ENCODE data around the gene STMN3. TPM values are rescaled to one million over a fixed set of nuclear protein-coding genes. Genes with fewer than 3 reads are reported as not detected.
"Not testable (repeated sequence)": the region's sequence is repeated elsewhere in the genome, so short reads cannot be mapped to it uniquely, and the experiment has no call there.

The STMN3 gene
- polyA plus RNA-seq, 1 donor, result 23.1 TPM

DNA sequence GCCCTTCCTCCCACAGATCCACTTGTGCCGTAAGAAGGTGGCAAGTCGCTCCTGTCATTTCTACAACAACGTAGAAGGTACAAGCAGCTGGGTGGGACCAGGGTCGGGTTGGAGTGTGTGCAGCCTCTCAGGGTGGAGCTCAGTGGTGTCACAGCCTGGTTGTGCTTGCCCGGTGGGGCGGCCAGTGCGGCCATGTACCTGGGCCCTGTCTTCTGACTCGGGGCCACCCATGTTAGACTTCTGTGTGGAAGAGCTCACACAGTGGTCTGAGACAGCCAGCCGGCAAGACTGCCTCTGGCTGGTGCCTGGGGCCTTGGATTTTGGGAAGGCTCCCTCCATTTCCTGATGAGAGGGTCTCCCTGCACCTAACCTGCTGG is 9.6 kb upstream of the STMN3 start:
- no peak overlapping the region for H3K27ac ChIP-seq (ENCODE audit: low read length)
- no peak overlapping the region for H3K4me3 ChIP-seq (ENCODE audit: low read length)
- no CpG with 5 or more reads among the region's 9 CpGs for WGBS (ENCODE audit: insufficient coverage, low lambda C conversion rate)
- H3K4me1 ChIP-seq (ENCODE audit: control insufficient read depth, insufficient read depth, low read length), result peaks cover 16% of the 10 kb centered on the region
- no peaks in the 10 kb centered on the region for H3K9me3 ChIP-seq (ENCODE audit: control insufficient read depth, low read depth, low read length)
- peaks cover 55% of the 10 kb centered on the region for H3K36me3 ChIP-seq (ENCODE audit: control insufficient read depth, insufficient read depth, low read length)
- H3K27me3 ChIP-seq (ENCODE audit: control insufficient read depth, insufficient read depth, low read length), result no peaks in the 10 kb centered on the region
- no peak for DNase-seq

DNA sequence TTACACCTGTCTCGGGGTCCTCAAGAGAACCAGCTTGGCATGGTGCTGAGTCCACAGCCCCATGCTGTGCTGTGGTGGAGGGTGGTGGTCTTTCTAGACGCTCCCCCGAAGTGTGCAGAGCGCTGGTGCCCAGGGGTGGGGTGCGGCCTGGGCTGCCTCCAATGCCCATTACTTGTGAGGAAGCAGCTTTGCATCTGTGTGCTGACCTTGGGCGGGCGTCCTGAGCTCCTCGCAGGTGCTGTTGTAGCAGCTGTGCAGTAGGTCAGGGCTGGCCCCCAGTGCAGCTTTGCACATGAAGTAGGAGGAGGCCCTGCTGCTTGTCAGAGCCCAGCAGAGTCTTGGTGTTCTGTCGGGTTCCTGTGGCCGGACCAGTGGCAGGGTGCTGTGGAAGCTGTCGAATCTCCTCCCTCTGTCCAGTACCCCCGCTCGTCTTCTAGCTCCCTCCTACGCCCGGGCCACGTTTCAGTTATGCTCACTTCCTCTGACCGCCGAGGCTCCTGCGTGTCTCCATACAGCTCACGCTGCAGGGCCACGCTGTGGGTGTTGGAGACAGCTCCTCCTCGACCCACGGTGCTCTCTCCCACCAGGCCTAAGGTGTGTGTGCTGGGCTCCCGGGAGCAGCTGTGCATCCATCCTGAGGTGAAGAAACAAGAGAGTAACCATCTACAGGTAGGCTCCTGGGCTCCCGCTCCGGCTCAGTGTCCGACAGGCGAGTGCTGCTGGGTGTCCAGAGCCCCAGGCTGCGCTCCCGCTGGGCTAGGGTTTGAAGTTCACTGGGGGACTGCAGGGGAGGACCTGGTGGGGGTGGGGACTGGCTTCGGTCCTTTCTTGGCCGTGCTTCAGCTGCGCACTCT is 9.0 kb upstream of the STMN3 start:
- Histone ChIP-seq H3K4me3 (ENCODE audit: low read length) (no peak overlapping the region), H3K4me1 (ENCODE audit: control insufficient read depth, insufficient read depth, low read length) (peaks cover 23% of the 10 kb centered on the region), H3K36me3 (ENCODE audit: control insufficient read depth, insufficient read depth, low read length) (peaks cover 49% of the 10 kb centered on the region), H3K27ac (ENCODE audit: low read length) (no peak overlapping the region), H3K27me3 (ENCODE audit: control insufficient read depth, insufficient read depth, low read length) (no peaks in the 10 kb centered on the region), H3K9me3 (ENCODE audit: control insufficient read depth, low read depth, low read length) (no peaks in the 10 kb centered on the region)
- no CpG with 5 or more reads among the region's 33 CpGs for WGBS (ENCODE audit: insufficient coverage, low lambda C conversion rate)
- no peak for DNase-seq

DNA sequence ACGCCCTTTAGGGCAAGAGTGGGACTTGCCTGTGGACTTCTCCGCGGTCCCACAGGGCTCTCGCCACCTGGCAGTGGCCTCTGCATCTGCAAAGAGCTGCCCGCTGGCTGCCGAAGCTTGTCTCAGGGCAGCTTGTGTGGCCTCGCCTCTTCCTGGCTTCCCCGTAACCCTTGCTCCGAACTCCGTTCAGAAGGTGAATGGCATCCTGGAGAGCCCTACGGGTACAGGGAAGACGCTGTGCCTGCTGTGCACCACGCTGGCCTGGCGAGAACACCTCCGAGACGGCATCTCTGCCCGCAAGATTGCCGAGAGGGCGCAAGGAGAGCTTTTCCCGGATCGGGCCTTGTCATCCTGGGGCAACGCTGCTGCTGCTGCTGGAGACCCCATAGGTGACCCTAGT is 7.9 kb upstream of the STMN3 start:
- H3K4me3 ChIP-seq (ENCODE audit: low read length), result no peak overlapping the region
- peaks cover 43% of the 10 kb centered on the region for H3K36me3 ChIP-seq (ENCODE audit: control insufficient read depth, insufficient read depth, low read length)
- WGBS (ENCODE audit: insufficient coverage, low lambda C conversion rate), result no CpG with 5 or more reads among the region's 22 CpGs
- H3K27ac ChIP-seq (ENCODE audit: low read length), result no peak overlapping the region
- no peaks in the 10 kb centered on the region for H3K9me3 ChIP-seq (ENCODE audit: control insufficient read depth, low read depth, low read length)
- H3K4me1 ChIP-seq (ENCODE audit: control insufficient read depth, insufficient read depth, low read length), result peaks cover 24% of the 10 kb centered on the region
- DNase-seq, result no peak
- no peaks in the 10 kb centered on the region for H3K27me3 ChIP-seq (ENCODE audit: control insufficient read depth, insufficient read depth, low read length)

DNA sequence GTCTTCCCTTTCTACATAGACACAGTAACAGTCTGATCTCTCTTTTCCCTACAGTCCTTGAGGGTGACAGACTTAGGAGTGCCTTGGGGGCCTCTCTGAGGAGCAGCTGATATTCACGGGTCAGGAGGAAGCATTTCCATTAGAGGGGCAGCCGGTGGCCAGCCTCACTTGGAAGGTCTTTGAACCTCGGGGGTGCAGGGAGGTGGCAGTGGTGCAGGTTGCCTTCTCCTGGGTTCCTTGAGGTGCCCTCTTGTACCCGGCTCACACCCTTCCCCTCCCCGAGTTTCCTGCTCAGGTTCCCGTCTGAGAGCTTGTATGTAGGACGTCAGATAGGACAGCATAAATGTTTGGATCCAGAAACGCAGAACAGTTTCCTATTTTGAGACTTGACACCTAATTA is 7.4 kb upstream of the STMN3 start:
- H3K9me3 ChIP-seq (ENCODE audit: control insufficient read depth, low read depth, low read length), result no peaks in the 10 kb centered on the region
- no peak overlapping the region for H3K27ac ChIP-seq (ENCODE audit: low read length)
- H3K4me3 ChIP-seq (ENCODE audit: low read length), result no peak overlapping the region
- peaks cover 24% of the 10 kb centered on the region for H3K4me1 ChIP-seq (ENCODE audit: control insufficient read depth, insufficient read depth, low read length)
- no peaks in the 10 kb centered on the region for H3K27me3 ChIP-seq (ENCODE audit: control insufficient read depth, insufficient read depth, low read length)
- no CpG with 5 or more reads among the region's 8 CpGs for WGBS (ENCODE audit: insufficient coverage, low lambda C conversion rate)
- peaks cover 39% of the 10 kb centered on the region for H3K36me3 ChIP-seq (ENCODE audit: control insufficient read depth, insufficient read depth, low read length)
- no peak for DNase-seq

DNA sequence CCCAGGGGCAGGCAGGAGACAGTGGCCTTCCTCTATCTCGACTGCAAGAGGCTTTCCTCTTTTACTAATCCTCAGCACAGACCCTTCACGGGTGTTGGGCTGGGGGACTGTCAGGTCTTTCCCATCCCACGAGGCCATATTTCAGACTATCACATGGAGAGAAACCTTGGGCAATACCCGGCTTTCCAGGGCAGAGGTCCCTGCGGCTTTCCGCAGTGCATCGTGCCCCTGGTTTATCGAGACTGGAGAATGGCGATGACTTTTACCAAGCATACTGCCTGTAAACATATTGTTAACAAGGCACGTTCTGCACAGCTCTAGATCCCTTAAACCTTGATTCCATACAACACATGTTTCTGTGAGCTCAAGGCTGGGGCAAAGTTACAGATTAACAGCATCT is 7.0 kb upstream of the STMN3 start:
- Histone ChIP-seq H3K4me1 (ENCODE audit: control insufficient read depth, insufficient read depth, low read length) (peaks cover 24% of the 10 kb centered on the region), H3K36me3 (ENCODE audit: control insufficient read depth, insufficient read depth, low read length) (peaks cover 35% of the 10 kb centered on the region)
- DNase-seq; H3K4me3 ChIP-seq (ENCODE audit: low read length); H3K27ac ChIP-seq (ENCODE audit: low read length); H3K9me3 ChIP-seq (ENCODE audit: control insufficient read depth, low read depth, low read length); H3K27me3 ChIP-seq (ENCODE audit: control insufficient read depth, insufficient read depth, low read length): not testable (repeated sequence)
- WGBS (ENCODE audit: insufficient coverage, low lambda C conversion rate), result no CpG with 5 or more reads among the region's 10 CpGs

DNA sequence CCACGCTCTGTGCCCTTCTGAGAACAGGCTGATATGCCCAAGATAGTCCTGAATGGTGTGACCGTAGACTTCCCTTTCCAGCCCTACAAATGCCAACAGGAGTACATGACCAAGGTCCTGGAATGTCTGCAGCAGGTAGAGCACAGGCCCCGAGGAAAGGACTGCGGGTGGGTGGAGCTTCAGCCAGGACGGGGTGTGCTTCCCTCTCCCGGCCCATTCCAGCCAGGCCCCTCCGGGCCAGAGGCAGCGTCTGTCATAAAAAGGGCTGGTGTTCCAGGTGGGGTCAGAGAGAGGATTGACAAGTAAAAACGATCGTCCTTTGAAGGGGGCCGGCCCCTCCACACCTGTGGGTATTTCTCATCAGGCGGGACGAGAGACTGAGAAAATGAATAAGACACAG is 6.1 kb upstream of the STMN3 start:
- Histone ChIP-seq H3K27ac (ENCODE audit: low read length) (no peak overlapping the region), H3K4me1 (ENCODE audit: control insufficient read depth, insufficient read depth, low read length) (peaks cover 24% of the 10 kb centered on the region), H3K4me3 (ENCODE audit: low read length) (peak overlapping the region; percentile 91), H3K36me3 (ENCODE audit: control insufficient read depth, insufficient read depth, low read length) (peaks cover 31% of the 10 kb centered on the region), H3K27me3 (ENCODE audit: control insufficient read depth, insufficient read depth, low read length) (peaks cover 7% of the 10 kb centered on the region), H3K9me3 (ENCODE audit: control insufficient read depth, low read depth, low read length) (no peaks in the 10 kb centered on the region)
- WGBS (ENCODE audit: insufficient coverage, low lambda C conversion rate), result 39% methylated on average over 7 of the region's 13 CpGs
- no peak for DNase-seq

DNA sequence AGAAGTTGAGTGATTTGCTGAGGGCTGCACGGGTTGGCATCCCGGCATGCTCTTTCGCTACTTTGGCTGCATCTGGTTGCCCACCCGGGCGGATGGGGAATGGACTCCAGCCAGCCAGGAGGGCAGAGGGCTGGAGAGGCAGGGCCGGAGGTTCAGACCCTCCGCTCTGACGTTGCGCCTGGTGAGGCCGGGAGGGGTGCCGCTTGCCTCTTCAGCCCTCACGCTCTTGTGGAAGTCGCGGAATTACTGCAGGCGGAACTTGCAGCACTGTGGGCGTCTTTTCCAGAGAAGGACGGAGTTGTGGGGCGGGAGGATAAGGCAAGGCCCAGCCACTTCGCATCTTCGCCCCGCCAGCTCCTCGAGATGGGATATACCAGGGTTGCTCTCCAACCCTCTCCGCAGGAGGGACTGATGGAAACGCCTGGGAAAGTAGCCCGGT is 5.5 kb upstream of the STMN3 start:
- Histone ChIP-seq H3K27ac (ENCODE audit: low read length) (peak overlapping the region; percentile 79), H3K9me3 (ENCODE audit: control insufficient read depth, low read depth, low read length) (no peaks in the 10 kb centered on the region), H3K27me3 (ENCODE audit: control insufficient read depth, insufficient read depth, low read length) (peaks cover 8% of the 10 kb centered on the region), H3K36me3 (ENCODE audit: control insufficient read depth, insufficient read depth, low read length) (peaks cover 27% of the 10 kb centered on the region), H3K4me3 (ENCODE audit: low read length) (peak overlapping the region; percentile 91), H3K4me1 (ENCODE audit: control insufficient read depth, insufficient read depth, low read length) (peaks cover 26% of the 10 kb centered on the region)
- no CpG with 5 or more reads among the region's 25 CpGs for WGBS (ENCODE audit: insufficient coverage, low lambda C conversion rate)
- DNase-seq, result no peak

DNA sequence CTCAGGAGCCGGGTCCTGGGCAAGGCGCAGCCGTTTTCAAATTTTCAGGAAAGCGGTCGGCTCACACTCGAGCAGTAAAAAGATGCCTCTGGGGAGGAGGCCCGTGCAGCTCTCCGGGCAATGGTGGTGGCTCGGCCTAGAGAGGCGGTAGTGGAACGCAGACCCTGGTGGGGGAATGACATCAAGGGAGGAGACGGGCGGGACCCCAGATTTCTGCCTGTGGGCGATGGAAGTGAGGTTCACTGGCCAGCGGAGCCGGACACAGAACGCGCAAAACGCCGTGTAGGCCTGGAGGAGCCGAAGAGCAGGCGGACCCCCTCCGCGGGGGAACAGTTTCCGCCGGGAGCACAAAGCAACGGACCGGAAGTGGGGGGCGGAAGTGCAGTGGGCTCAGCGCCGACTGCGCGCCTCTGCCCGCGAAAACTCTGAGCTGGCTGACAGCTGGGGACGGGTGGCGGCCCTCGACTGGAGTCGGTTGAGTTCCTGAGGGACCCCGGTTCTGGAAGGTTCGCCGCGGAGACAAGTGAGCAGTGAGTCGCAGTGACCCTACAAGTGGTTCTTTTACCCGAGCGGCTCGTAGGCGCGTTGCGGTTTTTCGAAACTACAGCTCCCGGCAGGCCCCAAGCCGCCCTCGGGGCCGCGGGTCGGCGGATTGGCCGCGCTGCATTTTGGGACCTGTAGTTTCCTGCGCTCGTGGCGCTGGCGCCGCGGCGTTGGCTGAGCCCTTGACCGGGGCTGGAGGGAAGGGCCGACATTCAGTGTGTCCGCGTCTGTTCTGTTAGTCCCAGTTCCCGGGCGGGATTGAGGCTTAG is 4.9 kb upstream of the STMN3 start, which contains the start of gene RTEL1:
TSS of gene RTEL1 (plus strand) at position 376 of the 812 bp plus-strand sequence. CDS start 1,091 bp downstream, outside the sequence.
- Histone ChIP-seq H3K4me3 (ENCODE audit: low read length) (peak within 1 kb of the TSS; percentile 91), H3K9me3 (ENCODE audit: control insufficient read depth, low read depth, low read length) (no peaks in the 10 kb centered on the region), H3K27ac (ENCODE audit: low read length) (peak within 1 kb of the TSS; percentile 79), H3K27me3 (ENCODE audit: control insufficient read depth, insufficient read depth, low read length) (peaks cover 11% of the 10 kb centered on the region), H3K36me3 (ENCODE audit: control insufficient read depth, insufficient read depth, low read length) (peaks cover 21% of the 10 kb centered on the region), H3K4me1 (ENCODE audit: control insufficient read depth, insufficient read depth, low read length) (peaks cover 29% of the 10 kb centered on the region)
- peak; percentile 86 to 97 for DNase-seq
- WGBS (ENCODE audit: insufficient coverage, low lambda C conversion rate), result no CpG with 5 or more reads among the region's 73 CpGs

DNA sequence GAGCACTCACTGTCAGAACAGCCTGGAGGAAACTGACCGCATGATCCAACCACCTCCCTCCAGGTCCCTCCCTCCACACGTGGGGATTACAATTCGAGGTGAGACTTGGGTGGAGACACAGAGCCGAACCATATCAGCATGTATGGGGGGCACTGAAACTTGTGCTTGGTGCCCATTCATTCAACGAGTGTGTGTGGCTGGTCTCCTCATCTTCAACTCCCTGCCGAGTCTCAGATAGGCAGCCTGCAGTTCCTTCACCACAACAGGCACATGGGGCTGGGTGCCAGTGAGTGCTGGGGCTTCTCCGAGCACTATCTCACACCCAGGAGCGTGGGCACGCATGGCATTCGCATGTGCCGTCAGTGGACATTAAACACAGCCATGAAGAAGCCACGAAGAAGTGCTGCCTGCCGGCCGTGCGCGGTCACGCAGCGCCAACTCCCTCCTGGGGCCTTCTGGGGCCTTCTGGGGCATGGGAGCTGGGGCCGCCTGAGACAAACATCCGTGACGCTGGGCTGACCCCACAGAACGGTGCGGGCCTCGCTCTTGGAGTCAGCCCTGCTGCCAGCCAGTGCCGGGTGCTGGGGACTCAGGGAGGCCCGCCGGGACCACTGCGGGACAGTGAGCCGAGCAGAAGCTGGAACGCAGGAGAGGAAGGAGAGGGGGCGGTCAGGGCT is 4.2 kb upstream of the STMN3 start:
- H3K9me3 ChIP-seq (ENCODE audit: control insufficient read depth, low read depth, low read length), result no peaks in the 10 kb centered on the region
- peaks cover 14% of the 10 kb centered on the region for H3K36me3 ChIP-seq (ENCODE audit: control insufficient read depth, insufficient read depth, low read length)
- peak in 1 of 2 donors; percentile 29 for DNase-seq
- peaks cover 14% of the 10 kb centered on the region for H3K27me3 ChIP-seq (ENCODE audit: control insufficient read depth, insufficient read depth, low read length)
- WGBS (ENCODE audit: insufficient coverage, low lambda C conversion rate), result no CpG with 5 or more reads among the region's 31 CpGs
- peaks cover 29% of the 10 kb centered on the region for H3K4me1 ChIP-seq (ENCODE audit: control insufficient read depth, insufficient read depth, low read length)
- peak overlapping the region; percentile 91 for H3K4me3 ChIP-seq (ENCODE audit: low read length)
- peak overlapping the region; percentile 79 for H3K27ac ChIP-seq (ENCODE audit: low read length)

DNA sequence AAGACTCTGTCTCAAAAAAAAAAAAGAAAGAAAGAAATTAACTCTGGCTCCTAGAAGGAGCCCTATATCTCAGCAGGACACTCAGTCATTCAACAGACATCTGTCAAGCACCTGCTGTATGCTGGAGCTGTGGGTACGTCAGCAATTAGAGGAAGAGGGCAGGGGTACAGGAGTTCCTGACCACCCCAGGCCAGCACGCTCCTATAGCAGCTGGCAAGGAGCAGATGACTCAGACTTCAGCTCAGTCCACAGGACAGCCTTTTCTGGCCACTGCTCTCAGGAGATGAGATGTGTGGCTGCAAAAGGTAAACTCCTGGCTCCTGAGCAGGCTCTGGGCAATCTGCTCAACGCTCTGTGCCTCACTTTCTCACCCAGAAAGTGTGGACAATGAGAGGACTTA is 3.2 kb upstream of the STMN3 start:
- no peak overlapping the region for H3K27ac ChIP-seq (ENCODE audit: low read length)
- H3K27me3 ChIP-seq (ENCODE audit: control insufficient read depth, insufficient read depth, low read length), result peaks cover 22% of the 10 kb centered on the region
- no peaks in the 10 kb centered on the region for H3K9me3 ChIP-seq (ENCODE audit: control insufficient read depth, low read depth, low read length)
- peaks cover 33% of the 10 kb centered on the region for H3K4me1 ChIP-seq (ENCODE audit: control insufficient read depth, insufficient read depth, low read length)
- DNase-seq, result no peak
- WGBS (ENCODE audit: insufficient coverage, low lambda C conversion rate), result no CpG with 5 or more reads among the region's 3 CpGs
- H3K36me3 ChIP-seq (ENCODE audit: control insufficient read depth, insufficient read depth, low read length), result peaks cover 4% of the 10 kb centered on the region
- no peak overlapping the region for H3K4me3 ChIP-seq (ENCODE audit: low read length)

Measured in large intestine (tissue), 3 donors.